GM18511 (cell line): ENCODE results near the gene HEATR5B.
"Not testable (repeated sequence)": the region's sequence is repeated elsewhere in the genome, so short reads cannot be mapped to it uniquely, and the experiment has no call there.

ENCODE experiments used
- ATAC-seq: cut with Tn5 transposase; IDR thresholded peaks from one replicate; pipeline ENCODE4 v1.9.1; 2021; ENCODE audit warnings: mild to moderate bottlenecking, moderate library complexity; ENCODE audit not compliant: unreplicated experiment

HEATR5B gene

GRCh38 chr2:36951027-36951518 lies 133.1 kb downstream of the HEATR5B start:
- ATAC-seq, result no peak

- ATAC-seq, result no peak
Observed at GRCh38 chr2:36949845-36950244, 134.3 kb downstream of the HEATR5B start.

- ATAC-seq, result not testable (repeated sequence)
Observed at GRCh38 chr2:36945240-36945639, 138.9 kb downstream of the HEATR5B start.

- ATAC-seq, result no peak
Observed at GRCh38 chr2:36941867-36942266, 142.3 kb downstream of the HEATR5B start.

GRCh38 chr2:36936526-36936925 lies 147.6 kb downstream of the HEATR5B start:
- not testable (repeated sequence) for ATAC-seq

- not testable (repeated sequence) for ATAC-seq
Observed at GRCh38 chr2:36931688-36932087, 152.5 kb downstream of the HEATR5B start.
